ELF-1 (cell line): ENCODE measurements around the gene IGSF6.
"Not testable (repeated sequence)": the region's sequence is repeated elsewhere in the genome, so short reads cannot be mapped to it uniquely, and the experiment has no call there.

Experiments used
- DNase-seq: peaks from one replicate; pipeline ENCODE4 v3.0.0-alpha.2; 2016; ENCODE audit warnings: low read depth, low spot score

IGSF6 gene

DNA sequence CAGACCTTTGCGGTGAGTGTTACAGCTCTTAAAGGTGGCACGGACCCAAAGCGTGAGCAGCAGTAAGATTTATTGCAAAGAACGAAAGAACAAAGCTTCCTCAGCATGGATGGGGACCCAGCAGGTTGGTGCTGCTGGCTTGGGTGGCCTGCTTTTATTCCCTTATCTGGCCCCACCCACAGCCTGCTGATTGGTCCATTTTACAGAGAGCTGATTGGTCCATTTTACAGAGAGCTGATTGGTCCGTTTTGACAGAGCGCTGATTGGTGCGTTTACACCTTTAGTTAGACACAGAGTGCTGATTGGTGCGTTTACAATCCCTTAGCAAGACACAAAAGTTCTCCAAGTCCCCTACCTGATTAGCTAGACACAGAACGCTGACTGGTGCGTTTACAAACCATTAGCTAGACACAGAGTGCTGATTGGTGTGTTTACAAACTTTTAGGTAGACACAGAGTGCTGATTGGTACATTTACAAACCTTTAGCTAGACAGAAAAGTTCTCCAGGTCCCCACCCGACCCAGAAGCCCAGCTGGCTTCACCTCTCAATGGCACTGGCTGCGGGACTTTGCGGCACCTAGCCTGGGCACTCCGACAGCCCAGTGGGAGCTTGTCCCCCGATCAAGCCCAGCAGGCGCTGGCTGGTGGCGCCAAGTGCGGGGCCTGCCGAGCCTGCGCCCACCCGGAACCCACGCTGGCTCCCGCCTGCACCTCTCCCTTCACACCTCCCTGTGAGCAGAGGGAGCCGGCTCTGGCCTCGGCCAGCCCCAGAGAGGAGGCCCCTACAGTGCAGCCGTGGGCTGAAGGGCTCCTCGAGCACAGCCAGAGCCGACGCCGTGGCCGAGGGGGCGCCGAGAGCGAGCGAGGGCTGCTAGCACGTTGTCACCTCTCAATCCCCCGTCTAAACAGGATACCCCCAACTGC lies 22.5 kb downstream of the IGSF6 start:
- DNase-seq = not testable (repeated sequence)

DNA sequence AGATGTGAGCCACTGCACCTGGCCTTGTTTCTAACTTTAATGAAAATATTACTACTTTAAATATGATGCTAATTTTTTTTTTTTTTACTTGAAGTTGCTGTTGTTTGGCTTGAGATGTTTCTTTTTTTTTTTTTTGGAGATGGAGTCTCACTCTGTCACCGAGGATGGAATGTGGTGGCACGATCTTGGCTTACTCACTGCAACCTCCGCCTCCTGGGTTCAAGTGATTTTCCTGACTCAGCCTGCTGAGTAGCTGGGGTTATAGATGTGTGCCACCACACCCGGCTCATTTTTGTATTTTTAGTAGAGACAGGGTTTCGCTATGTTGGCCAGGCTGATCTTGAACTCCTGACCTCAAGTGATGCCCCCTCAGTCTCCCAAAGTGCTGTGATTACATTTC lies 23.6 kb downstream of the IGSF6 start:
- no peak for DNase-seq

DNA sequence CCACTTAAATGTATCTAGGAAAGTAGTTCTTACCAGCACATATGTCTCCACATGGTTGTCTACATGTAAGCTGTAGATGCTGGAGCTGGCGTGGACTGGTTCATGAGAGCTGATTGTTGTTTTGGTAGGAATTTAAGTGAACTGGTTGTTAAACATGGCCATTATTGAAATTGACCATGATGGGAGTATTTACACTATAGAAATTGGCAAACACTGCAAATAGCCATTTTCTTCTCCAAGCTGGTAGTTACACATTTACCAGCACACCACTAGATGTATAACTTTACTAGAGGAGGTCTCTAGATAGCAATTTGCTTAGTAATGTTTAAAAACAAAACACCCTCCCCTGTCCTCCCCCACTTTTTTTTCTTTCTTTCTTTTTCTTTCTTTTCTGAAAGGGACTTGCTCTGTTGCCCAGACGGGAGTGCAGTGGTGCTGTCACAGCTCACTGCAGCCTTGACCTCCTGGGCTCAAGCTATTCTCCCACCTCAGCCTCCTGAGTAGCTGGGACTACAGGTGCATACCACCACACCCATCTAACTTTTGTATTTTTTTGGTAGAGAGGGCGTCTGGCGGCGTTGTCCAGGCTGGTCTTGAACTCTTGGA lies 24.2 kb downstream of the IGSF6 start:
- DNase-seq = no peak

DNA sequence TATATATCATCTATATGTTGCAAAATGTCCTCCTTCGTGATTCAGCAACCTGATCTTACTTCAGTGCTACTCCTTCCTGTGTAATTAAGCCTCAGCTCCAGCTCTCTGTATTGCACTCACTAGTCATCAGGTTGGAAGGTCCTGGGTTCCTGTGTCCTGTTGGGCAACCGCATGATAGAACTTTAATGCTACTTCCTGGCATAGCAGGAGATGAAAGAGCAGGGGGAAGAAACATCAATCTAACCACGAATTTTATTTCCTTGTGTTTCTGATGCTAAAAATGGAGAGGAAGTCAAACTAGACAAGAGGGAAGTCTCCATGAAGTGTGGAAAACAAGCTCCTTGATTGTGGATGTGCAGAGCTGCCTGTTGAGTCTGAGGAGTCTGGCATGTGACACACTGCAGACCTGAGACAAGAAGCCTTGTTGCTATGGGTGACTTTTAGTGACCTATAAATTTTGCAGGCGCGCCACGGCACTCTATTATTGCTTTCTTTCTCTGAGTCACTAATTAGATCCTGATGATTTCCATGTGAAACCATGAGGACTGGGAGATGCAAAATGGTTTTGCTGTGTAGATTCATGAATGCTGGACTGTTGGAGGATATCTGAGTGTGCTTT lies 25.6 kb downstream of the IGSF6 start:
- DNase-seq = peak; percentile 22

DNA sequence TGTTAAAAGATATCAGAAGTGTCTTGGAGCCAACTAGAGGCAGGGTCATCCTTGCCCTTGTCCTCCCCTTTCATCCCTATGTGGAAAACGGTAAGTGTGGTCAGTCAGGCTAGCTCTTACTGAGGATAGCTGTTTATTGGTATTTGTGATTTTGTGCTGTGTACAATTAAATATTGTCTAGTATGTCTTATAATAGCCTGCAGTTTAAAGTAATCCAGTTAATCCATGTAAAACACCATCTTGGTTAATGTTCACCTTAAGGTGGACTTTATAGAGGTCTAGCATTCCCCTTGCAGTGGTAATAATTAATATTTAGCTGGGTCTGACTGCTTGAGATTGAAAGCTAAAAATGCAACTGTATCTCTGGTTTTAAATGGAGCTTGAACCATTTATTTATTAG lies 27.4 kb downstream of the IGSF6 start:
- no peak for DNase-seq

DNA sequence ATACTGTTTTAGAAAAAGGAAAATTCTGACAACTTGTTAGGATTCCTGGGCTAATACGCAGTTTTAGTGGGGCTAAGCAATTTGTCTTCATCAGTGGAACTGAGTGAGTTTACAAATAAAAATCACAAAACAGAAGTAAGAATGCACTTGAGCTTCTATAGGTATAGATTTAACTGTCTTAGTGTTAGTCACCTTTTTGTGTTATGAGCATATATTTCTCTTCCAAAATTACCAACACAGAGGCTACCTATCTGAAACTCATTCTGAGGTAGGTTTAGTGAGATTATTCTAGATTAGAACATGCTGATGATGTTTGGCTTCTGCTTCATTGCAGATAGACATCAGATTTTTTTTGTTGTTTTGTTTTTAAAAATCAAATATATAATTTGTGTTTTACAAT lies 29.9 kb downstream of the IGSF6 start:
- DNase-seq = no peak

DNA sequence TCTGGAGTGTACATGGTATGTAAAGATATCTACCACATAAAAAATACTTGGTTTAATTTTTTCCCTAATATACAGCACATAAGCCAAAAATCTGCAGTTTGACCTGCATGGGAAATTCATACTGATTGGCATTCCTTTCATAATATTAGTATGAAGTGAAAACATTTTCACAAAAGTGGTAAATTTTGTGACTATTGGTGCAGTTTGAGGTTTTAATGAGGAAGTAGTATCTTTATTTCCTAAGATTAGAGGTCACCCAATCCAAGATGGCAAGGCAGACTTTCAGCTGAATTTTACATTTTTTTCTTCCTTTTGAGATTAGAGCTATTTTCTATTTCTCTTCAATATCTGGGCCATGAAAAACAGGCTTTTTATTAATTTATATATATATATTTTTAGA lies 31.8 kb downstream of the IGSF6 start:
- no peak for DNase-seq

DNA sequence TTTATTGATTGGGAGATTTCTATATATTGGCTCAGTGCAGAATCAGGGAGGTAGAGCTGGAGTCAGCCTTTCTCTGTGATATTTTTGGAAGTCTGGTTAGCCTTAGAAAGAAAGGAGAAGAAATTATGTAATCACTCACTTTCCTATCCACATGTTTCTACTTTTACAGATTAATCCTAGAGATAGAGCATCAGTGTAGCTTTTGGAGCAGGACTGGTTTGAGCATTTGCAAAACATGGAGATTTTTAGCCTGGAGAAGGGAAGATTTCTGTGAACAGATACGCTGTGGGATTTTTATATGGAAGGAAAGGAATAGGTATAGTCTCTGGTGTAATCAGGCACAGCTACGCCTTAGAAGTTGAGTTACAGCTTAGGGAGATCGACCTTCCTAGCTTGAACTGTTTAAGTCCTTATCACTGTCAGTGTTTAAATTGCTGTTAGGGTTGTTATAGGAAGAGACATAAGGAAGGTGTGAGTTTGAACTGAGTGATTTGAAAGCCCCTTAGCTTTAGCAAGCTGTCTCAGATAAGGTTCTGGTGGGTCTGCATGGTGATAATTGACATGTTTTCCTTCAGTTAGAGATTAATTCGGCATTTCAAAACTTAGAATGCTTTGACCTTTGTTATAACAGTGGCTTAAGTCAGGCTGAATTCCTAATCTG lies 32.5 kb downstream of the IGSF6 start:
- no peak for DNase-seq

DNA sequence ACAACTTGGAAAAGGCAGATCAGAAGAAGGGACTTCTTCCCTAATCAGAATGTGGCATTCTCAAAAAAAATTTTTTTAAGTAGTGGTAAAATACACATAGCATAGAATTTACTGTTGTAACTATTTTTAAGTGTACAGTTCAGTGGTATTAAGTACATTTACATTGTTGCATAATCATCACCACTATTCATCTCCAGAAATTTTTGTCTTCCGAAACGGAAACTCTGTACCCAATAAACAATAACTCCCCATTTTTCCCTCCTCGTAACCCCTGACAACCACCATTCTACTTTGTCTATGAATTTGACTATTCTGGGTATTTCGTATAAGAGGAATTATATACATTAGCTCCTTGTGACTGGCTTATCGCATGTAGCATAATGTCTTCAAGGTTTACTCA lies 34.1 kb downstream of the IGSF6 start:
- DNase-seq = no peak

DNA sequence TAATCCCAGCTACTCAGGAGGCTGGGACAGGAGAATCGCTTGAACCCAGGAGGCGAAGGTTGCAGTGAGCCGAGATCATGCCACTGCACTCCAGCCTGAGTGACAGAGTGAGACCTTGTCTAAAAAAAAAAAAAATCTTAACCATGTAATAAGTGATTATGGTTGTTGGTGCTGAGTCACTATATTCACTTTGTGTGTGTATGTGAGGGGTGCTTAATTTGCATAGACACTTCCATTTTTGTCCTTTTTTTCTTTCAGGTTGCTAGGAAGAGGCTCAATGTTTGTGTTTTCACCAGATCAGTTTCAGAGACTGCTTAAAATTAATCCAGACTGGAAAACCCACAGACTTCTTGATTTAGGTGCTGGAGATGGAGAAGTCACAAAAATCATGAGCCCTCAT lies 34.8 kb downstream of the IGSF6 start:
- no peak for DNase-seq

DNA sequence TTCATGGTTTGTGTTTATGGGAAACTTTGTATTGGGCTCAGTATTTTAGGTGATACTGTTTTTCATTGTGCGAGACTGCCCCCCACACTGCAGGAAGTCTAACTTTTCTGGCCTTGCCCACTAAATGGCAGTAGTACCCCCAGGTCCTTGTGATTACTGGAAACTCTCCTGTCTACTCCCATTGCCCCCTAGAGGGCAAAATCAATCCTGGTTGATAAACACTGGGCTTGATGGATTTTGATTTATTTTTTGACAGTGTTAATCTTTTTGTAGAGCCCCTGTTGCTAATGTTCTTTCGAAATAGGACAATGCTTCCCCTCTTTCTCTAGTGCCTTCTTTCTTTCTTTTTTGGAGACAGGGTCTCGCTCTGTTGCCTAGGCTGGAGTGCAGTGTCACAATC lies 37.5 kb downstream of the IGSF6 start:
- no peak for DNase-seq

DNA sequence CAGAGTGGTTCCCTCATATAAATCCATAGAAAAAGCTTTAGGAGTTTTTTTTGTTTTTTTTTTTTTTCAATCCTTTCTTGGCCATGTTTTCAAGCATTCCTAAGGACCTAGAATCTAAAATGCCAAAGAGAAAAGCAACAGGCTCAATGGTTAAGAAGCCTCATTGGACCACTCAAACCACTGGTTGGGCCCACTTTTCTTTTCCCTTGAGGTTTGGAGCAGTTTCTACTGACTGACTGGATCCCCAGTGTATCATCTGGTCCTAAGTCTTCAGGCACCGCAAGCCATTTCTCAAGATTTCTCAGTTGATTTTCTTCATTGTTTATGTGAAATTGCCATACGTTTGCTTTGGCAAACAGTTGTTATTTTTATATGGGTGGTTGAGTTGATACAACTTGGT lies 38.6 kb downstream of the IGSF6 start:
- DNase-seq = no peak

DNA sequence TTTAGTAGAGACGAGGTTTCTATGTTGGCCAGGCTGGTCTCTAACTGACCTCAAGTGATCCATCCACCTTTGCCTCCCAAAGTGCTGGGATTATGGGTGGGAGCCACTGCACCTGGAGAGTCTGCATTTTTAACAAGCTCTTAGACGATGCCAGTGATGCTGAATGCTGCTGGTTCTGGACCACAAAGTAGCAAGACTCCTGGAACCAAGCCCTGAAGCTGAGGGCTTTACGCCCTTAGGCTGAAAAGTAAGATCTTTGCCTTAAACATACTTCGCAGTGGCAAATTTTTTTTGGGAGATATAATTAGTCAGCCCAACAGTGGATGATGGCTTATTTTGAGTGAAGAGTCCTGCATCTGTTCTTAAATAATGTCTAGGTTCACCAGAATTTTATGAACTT lies 39.0 kb downstream of the IGSF6 start:
- DNase-seq = no peak

DNA sequence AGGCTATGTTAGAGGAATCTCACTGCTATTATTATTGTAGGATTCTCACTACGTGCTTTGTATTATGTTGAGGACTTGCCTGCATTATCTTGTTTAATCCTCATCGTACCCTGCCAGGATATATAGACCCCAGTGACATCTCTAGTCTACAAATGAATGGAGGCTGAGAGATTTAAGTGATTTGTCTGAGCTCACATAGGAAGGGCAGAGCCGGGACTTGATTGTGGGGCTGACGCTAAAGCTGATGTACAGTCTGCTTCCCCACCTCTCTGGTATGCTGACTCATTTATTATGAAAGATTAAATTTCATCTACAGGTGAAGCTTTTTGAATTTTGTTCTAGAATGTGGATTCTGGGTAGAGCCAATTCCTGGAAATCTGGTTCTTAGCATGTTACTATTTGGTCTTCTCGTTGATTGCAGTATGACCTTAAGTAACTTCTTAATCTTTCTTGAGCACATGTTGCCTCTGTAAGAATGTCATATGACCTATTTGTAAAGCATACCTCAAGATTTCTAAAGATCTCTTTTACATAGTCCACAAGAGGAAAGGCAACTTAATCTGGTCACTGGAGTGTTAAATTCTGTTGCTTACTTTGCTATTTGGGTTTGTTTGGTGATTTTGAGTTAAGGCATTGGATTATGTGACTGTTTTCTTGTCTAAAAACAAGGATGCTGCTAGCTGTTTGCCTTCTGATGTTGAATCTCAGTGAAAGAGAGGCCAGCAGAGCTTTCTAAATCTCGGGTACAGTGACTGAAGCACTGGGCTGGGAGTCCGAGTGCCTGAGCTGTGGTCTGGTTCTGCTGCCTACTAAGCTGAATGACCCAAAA lies 40.6 kb downstream of the IGSF6 start:
- DNase-seq = no peak

DNA sequence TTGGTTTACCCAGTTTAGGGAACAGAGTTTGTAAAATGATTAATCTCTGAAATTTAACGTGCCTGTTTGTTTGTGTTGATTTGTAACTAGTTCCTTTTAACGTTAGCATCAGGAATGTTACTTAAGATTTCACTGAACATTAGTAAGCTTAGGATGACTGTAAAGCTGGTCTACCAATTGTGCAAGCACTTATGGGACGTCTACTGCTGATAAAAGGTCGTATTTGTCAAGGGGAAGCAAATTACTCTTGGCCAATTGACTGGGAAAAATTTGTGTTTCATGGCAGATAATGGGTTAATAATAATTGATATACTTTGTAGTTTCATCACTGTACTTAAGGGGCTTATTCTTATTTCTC lies 41.2 kb downstream of the IGSF6 start:
- no peak for DNase-seq

DNA sequence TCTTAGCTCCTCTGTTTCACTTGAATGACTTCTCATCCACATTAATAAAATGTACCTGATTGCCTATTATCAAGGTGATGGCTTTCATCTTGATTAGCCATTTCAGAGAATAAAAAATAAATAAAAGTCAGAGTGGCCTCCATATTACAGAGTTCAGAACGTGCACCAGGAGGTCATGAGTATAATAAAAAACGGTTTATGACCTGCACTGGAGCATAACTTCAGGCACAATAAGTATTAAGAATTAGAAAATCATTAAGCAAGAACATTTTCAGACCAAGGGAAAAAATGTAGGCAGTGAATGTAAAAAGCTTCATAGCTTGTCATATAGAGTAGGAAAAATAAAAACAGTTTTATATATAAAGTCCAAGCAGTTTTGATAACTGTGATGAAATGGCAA lies 41.6 kb downstream of the IGSF6 start:
- no peak for DNase-seq

DNA sequence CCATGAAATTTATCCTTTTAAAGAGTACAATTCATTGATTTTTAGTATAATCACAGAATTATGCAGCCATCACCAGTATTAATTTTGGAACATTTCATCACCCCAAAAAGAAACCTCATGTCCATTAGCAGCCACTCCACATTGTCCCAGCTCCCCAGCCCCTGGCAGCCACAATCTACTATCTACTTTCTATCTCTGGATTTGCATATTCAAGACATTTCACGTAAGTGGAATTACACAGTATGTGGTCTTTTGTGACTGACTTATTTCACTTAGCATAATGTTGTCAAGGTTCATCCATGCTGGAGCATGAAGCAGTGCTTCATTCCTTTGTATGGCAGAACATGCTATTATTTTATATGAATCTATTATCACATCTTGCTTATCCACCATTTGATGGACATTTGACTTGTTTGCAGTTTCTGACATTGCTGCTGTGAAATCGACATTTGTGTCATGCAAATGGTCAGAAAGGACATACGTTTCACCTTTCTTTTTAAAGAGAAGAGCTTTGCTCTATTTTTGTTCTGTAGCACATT lies 42.3 kb downstream of the IGSF6 start:
- no peak for DNase-seq

DNA sequence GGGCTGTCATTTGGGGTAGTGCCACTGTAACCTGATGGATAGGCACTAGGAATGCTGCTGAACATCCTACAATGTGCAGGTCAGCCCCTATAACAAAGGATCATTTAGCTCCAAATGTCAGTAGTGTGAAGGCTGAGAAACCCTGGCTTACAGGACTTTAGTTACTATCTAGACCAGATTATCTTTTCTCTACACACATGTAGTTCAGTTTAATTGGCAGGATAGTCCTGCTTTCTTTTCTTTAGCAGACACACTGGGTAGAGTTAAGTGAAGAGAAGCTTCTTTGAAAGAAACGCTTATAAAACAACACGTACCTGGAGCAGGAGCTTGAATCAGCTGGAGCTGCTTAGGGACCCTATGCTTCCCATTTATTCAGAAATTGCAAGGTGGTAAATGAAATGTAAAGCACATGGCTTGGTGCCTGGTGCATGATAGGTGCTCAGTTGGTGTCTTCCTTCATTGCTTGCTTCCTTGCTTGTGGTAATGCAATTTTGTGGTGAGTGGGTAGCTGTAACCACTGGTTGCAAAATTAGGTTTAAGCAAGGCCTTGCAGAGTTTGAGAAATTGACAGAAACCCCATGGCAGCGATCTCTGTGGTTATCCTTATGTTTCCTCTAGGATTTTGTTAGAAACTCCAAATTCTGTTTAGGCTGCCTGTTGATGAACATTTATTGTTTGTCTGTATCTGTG lies 43.6 kb downstream of the IGSF6 start:
- no peak for DNase-seq

DNA sequence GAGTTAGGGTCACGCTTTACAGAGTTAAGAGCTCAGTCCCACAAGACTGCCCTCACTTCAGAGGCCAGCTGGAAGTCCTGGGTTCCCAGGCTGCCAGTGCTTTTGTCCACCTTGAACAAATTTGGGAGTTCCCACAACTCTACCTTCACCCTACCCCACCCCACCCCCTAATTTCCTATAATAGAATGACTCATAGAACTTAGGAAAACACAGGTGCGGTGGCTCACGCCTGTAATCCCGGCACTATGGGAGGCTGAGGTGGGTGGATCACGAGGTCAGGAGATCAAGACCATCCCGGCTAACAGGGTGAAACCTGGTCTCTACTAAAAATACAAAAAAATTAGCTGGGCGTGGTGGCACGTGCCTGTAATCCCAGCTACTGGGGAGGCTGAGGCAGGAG lies 46.6 kb downstream of the IGSF6 start:
- DNase-seq = not testable (repeated sequence)

DNA sequence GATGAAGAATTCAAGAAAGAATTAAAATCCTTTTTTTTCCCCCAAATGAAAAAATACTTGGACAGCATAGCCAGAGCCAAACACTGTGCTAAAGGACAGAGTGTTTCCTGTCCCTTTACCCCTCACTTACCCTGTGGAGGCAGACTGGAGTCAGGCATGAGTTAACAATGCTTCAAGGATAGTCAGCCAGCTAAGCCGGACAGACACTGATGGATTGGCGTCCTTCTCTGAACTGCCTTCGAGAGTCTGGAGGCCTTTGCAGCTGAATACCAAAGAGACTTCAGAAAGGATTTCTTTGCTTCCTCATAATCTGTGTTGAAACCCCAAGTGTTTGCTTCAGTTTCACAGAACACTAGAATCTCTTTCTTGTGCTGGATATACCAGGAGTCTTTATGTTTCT lies 48.5 kb downstream of the IGSF6 start:
- peak; percentile 68 for DNase-seq

DNA sequence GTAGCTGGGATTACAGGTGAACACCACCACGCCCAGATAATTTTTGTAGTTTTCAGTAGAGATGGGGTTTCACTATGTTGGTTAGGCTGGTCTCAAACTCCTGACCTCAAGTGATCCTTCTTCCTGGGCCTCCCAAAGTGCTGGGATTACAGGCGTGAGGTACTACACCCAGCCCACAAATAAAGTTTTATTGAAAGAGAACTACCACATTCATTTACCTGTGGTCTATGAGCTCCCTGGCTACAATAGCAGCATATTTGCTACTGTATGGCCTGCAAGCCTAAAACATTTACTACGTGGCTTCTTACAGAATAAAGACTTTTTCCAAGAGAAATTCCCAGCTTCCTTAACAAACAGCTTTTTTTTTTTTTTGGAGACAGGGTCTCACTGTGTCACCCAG lies 49.6 kb downstream of the IGSF6 start:
- no peak for DNase-seq
